Measurements from ENCODE around the gene SPATA46. TPM values are rescaled to one million over a fixed set of nuclear protein-coding genes. Genes with fewer than 3 reads are reported as not detected.

Gene SPATA46, protein sequence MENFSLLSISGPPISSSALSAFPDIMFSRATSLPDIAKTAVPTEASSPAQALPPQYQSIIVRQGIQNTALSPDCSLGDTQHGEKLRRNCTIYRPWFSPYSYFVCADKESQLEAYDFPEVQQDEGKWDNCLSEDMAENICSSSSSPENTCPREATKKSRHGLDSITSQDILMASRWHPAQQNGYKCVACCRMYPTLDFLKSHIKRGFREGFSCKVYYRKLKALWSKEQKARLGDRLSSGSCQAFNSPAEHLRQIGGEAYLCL
- not detected in 2 replicates for polyA plus RNA-seq (2012; rRNA removed)
- not detected in 2 replicates for polyA plus RNA-seq (2012; cell fraction: cytosol; rRNA removed)
- not detected in 2 replicates for polyA plus RNA-seq (2012; cell fraction: nucleus; rRNA removed)

DNA sequence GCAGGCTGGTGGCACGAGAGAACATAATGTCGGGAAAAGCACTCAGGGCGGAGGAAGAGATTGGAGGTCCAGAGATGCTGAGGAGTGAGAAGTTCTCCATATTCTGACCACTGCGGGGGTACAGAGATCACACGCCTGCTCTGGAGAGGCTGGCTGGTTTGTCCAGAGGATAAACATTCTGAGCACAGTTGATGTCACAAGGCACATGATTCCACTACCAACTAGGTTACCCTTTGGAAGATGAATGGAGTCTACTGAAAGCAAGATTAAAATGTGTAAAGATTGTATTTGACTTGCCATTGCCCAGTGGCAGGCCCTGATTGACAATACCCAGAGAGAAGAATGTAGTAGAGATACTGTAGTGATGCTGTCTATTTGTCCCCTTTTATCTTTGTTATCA, at the start of gene SPATA46:
TSS of gene SPATA46 (minus strand) at position 164 of the 400 bp plus-strand sequence. CDS start at position 100, 64 bp downstream.
- Histone ChIP-seq H4K20me1 (ENCODE audit: insufficient read depth) (no peaks in the 10 kb centered on the region), H3K79me2 (ENCODE audit: insufficient read depth) (no peaks in the 10 kb centered on the region), H3K9ac (no peak within 1 kb of the TSS), H3K4me2 (no peak within 1 kb of the TSS), H3K36me3 (replicated peaks in 1 of 2; ENCODE audit: control insufficient read depth in 1 of 2, insufficient read depth in 2 of 2, low read length in 1 of 2) (no peaks in the 10 kb centered on the region), H3K9me3 (no peaks in the 10 kb centered on the region), H3K4me1 (ENCODE audit: control insufficient read depth in 1 of 2, insufficient read depth in 2 of 2, low read depth in 1 of 2, low read length in 1 of 2) (peaks cover 0 to 25% of the 10 kb centered on the region in 2 experiments; a peak in 1 of 4 replicates), H3K9me2 (no peaks in the 10 kb centered on the region), H3K27ac (ENCODE audit: low read depth in 2 of 2, low read length in 1 of 2) (no peak within 1 kb of the TSS), H3K27me3 (ENCODE audit: insufficient read depth) (peaks cover 5% of the 10 kb centered on the region; the same call in 1 of the 2 replicates), H3F3A (replicated peaks; ENCODE audit: insufficient read depth) (no peaks in the 10 kb centered on the region), H2AFZ (ENCODE audit: low read depth) (no peak within 1 kb of the TSS), H3K4me3 (ENCODE audit: low read depth in 2 of 2, low read length in 1 of 2) (no peak within 1 kb of the TSS)
- CTCF ChIA-PET, result interaction anchor here (1.2 to 2.0 kb wide), 4 partner anchors 18 to 320 kb away, joined by 3 to 7 read pairs (median 4); no protein-coding TSS in a partner anchor
- no peak for DNase-seq
- POLR2A ChIA-PET, result no interaction called here
- 86% methylated on average over 5 of the region's 5 CpGs for WGBS (ENCODE audit: low lambda C conversion rate)
- no peak for TF ChIP-seq TCF12 (IDR thresholded peaks at IDR 0.05)
- no peak for TF ChIP-seq EP300 (IDR thresholded peaks at IDR 0.05; ENCODE audit: borderline replicate concordance in 1 of 2, low read depth in 1 of 2, low read length in 1 of 2)
- no peak for TF ChIP-seq YY1 (IDR thresholded peaks at IDR 0.05; ENCODE audit: low read depth)
- TF ChIP-seq RAD21 (IDR thresholded peaks at IDR 0.05; ENCODE audit: low read length), result no peak
- TF ChIP-seq, protein P1, sequence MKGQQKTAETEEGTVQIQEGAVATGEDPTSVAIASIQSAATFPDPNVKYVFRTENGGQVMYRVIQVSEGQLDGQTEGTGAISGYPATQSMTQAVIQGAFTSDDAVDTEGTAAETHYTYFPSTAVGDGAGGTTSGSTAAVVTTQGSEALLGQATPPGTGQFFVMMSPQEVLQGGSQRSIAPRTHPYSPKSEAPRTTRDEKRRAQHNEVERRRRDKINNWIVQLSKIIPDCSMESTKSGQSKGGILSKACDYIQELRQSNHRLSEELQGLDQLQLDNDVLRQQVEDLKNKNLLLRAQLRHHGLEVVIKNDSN (IDR thresholded peaks at IDR 0.05; ENCODE audit: borderline replicate concordance, low read depth), result no peak
- TF ChIP-seq RXRA (IDR thresholded peaks at IDR 0.05; ENCODE audit: borderline replicate concordance, low read depth), result no peak

DNA sequence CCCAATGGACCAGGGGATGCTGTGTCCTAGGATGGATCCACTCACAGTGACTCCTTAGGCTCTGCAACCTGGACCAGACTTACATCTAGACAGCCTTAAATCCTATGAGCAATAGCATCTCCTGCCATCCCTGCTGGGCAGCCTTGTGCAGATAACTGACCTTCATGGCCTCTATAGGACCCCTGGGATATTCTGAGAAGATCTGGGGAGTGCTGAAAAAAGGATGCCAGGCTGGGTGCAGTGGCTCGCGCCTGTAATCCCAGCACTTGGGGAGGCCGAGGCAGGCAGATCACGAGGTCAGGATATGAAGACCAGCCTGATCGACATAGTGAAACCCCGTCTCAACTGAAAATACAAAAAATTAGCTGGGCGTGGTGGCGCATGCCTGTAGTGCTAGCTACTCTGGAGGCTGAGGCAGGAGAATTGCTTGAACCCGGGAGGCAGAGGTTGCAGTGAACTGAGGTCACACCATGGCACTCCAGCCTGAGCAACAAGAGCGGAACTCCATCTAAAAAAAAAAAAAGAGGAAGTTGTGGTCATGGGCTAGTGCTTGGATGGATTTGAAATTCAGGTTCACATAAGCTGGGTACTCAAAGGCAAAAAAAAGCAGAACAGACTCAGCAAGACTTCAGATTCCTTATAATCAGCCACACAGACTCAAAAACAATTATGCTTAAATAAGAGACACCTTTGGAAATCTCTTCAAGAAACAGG, 46.2 kb upstream of the SPATA46 start:
- Histone ChIP-seq H3K27ac (ENCODE audit: low read depth in 2 of 2, low read length in 1 of 2) (no peak overlapping the region), H3K9ac (no peak overlapping the region), H3F3A (replicated peaks; ENCODE audit: insufficient read depth) (no peaks in the 10 kb centered on the region), H3K4me3 (ENCODE audit: low read depth in 2 of 2, low read length in 1 of 2) (no peak overlapping the region), H3K9me2 (no peaks in the 10 kb centered on the region), H3K27me3 (ENCODE audit: insufficient read depth) (no peaks in the 10 kb centered on the region), H3K9me3 (peaks cover 6% of the 10 kb centered on the region; the same call in 1 of the 2 replicates), H3K79me2 (ENCODE audit: insufficient read depth) (no peaks in the 10 kb centered on the region), H3K4me2 (no peak overlapping the region), H3K36me3 (replicated peaks in 1 of 2; ENCODE audit: control insufficient read depth in 1 of 2, insufficient read depth in 2 of 2, low read length in 1 of 2) (no peaks in the 10 kb centered on the region), H2AFZ (ENCODE audit: low read depth) (no peak overlapping the region), H4K20me1 (ENCODE audit: insufficient read depth) (no peaks in the 10 kb centered on the region), H3K4me1 (ENCODE audit: control insufficient read depth in 1 of 2, insufficient read depth in 2 of 2, low read depth in 1 of 2, low read length in 1 of 2) (no peaks in the 10 kb centered on the region; a peak in 1 of 4 replicates)
- DNase-seq, result no peak
- 60% methylated on average over 10 of the region's 10 CpGs for WGBS (ENCODE audit: low lambda C conversion rate)
- POLR2A ChIA-PET, result no interaction called here
- TF ChIP-seq GATA2 (CRISPR knock-in tag; IDR thresholded peaks at IDR 0.05) (no peak), TEAD4 (IDR thresholded peaks at IDR 0.05; ENCODE audit: borderline replicate concordance, insufficient read depth) (no peak), FOXM1 (IDR thresholded peaks at IDR 0.05; ENCODE audit: low read depth) (no peak), SIN3A (IDR thresholded peaks at IDR 0.05; ENCODE audit: borderline replicate concordance, low read depth, low read length) (no peak), CHD2 (IDR thresholded peaks at IDR 0.05; ENCODE audit: low read length, partially characterized antibody) (no peak), RXRA (IDR thresholded peaks at IDR 0.05; ENCODE audit: borderline replicate concordance, low read depth) (no peak), TCF12 (IDR thresholded peaks at IDR 0.05) (no peak), EZH2phosphoT487 (IDR thresholded peaks at IDR 0.05; ENCODE audit: borderline replicate concordance, low read depth) (no peak)
- TF ChIP-seq, protein P2, sequence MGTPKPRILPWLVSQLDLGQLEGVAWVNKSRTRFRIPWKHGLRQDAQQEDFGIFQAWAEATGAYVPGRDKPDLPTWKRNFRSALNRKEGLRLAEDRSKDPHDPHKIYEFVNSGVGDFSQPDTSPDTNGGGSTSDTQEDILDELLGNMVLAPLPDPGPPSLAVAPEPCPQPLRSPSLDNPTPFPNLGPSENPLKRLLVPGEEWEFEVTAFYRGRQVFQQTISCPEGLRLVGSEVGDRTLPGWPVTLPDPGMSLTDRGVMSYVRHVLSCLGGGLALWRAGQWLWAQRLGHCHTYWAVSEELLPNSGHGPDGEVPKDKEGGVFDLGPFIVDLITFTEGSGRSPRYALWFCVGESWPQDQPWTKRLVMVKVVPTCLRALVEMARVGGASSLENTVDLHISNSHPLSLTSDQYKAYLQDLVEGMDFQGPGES (IDR thresholded peaks at IDR 0.05; ENCODE audit: low read depth, low read length), result no peak
- CTCF ChIA-PET, result no interaction called here
